ENCODE measurements around the gene HDAC9.

DNA sequence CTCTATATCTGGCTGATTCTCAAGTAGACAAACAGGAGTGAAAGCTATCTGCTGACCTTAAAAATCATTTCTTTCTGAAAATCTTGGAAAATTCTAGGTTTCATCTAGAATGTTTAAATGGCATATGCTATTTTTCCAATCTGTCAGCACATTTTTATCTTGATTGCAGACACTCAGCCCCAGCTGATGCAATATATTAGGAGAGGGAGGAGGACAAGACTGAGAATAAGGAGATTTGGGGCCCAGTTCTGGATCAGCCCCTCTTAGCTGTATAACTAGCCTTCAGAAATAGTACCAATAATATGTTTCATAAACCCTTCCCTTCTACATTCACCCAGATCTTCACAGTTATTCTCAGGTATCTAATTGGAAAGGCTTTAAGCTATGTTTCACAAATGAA lies 131.2 kb downstream of the HDAC9 start:
- TF ChIP-seq POLR2A (IDR thresholded peaks at IDR 0.05) (no peak), CTCF (IDR thresholded peaks at IDR 0.05) (no peak), EP300 (IDR thresholded peaks at IDR 0.05) (no peak)
